HepG2 (cell line): ENCODE measurements around the gene PRICKLE2. TPM values are rescaled to one million over a fixed set of nuclear protein-coding genes. Genes with fewer than 3 reads are reported as not detected.

Experiments used
- ATAC-seq: fragments of 200-7000 bp; cut with Tn5 transposase; 3 replicates; pipeline ENCODE4 v1.9.1; 2020; ENCODE audit warnings: mild to moderate bottlenecking, moderate library complexity
- BruUV-seq: library from RNA; stranded (reverse); fragments of 400-500 nt; replicated peaks from 2 replicates; lab custom pipeline; 2021; lab: Mats Ljungman, UMichigan
- CTCF ChIA-PET: fragments of 300-600 bp; formaldehyde crosslinking; extraction: SDS; loops from one replicate; lab custom pipeline; 2021; ENCODE audit warnings: low total read pairs, inconsistent platforms, low intra/inter-chr PET ratio; lab: Yijun Ruan, JAX
- POLR2A ChIA-PET: fragments of 350-600 bp; sonication (Branson Sonifier 250); formaldehyde crosslinking; loops from one replicate; lab custom pipeline; 2020; ENCODE audit warnings: antibody characterized with exemption, inconsistent platforms; lab: Yijun Ruan, JAX
- DNase-seq: peaks from one replicate; pipeline ENCODE4 v3.0.0-alpha.2; 2015; ENCODE audit warnings: low spot score
- FAIRE-seq: peaks from 3 replicates; lab custom pipeline; 2011; peaks lifted over from hg19 to GRCh38; lab: Jason Lieb, UNC
- H2AFZ ChIP-seq: one replicate; pipeline ENCODE4 v1.6.1; 2011; ENCODE audit warnings: low read length, inconsistent platforms
- H3K27ac ChIP-seq: fragments of 300-600 bp; 3 replicates; pipeline ENCODE4 v1.8.0; 2011; ENCODE audit warnings: mixed run types, mild to moderate bottlenecking, mixed read lengths, low read length, inconsistent platforms; ENCODE audit not compliant: insufficient read depth; ENCODE audit errors: extremely low read length
- H3K27me3 ChIP-seq, 2 experiments: fragments of 200-600 bp in 1 of 2; 2 replicates in 1 of 2; 3 replicates in 1 of 2; pipeline versions ENCODE4 v1.6.0 to v1.8.0; 2011; ENCODE audit warnings: low read length in 2 of 2, mild to moderate bottlenecking in 2 of 2, moderate library complexity in 2 of 2, inconsistent platforms in 1 of 2; ENCODE audit not compliant: insufficient read depth in 2 of 2, control insufficient read depth in 1 of 2
- H3K36me3 ChIP-seq, 2 experiments: fragments of 200-600 bp in 1 of 2; replicated peaks in 1 of 2; 2 replicates in 1 of 2; 3 replicates in 1 of 2; pipeline versions ENCODE4 v1.5.1 to v1.8.0; 2011; ENCODE audit warnings: low read length in 2 of 2, inconsistent platforms in 1 of 2; ENCODE audit not compliant: insufficient read depth in 2 of 2, control insufficient read depth in 1 of 2
- H3K4me1 ChIP-seq: 2 replicates; pipeline ENCODE4 v1.5.1; 2012; ENCODE audit warnings: low read length, inconsistent platforms; ENCODE audit not compliant: insufficient read depth
- H3K4me2 ChIP-seq: 2 replicates; pipeline ENCODE4 v1.6.0; 2011; ENCODE audit warnings: low read depth, low read length, inconsistent platforms
- H3K4me3 ChIP-seq, 3 experiments: fragments of 200-600 bp in 1 of 3; sonication (generic), shearing (Covaris generic) in 1 of 3; replicated peaks in 1 of 3; 2 replicates each; pipeline ENCODE4 v1.5.1; 2011 to 2016; ENCODE audit warnings: low read length in 3 of 3, inconsistent platforms in 2 of 3, low read depth in 2 of 3, mild to moderate bottlenecking in 2 of 3, control low read depth in 1 of 3, mixed read lengths in 1 of 3; ENCODE audit not compliant: insufficient read depth in 1 of 3
- H3K79me2 ChIP-seq: one replicate; pipeline ENCODE4 v1.6.1; 2011; ENCODE audit warnings: low read length, inconsistent platforms; ENCODE audit not compliant: insufficient read depth
- H3K9ac ChIP-seq: 2 replicates; pipeline ENCODE4 v1.6.0; 2011; ENCODE audit warnings: mild to moderate bottlenecking, low read depth, low read length, inconsistent platforms; ENCODE audit not compliant: insufficient read depth
- H3K9me3 ChIP-seq: 2 replicates; pipeline ENCODE4 v1.5.1; 2012; ENCODE audit warnings: mild to moderate bottlenecking, low read length
- H4K20me1 ChIP-seq: 2 replicates; pipeline ENCODE4 v1.6.0; 2011; ENCODE audit warnings: inconsistent platforms, mild to moderate bottlenecking, low read length, moderate library complexity; ENCODE audit not compliant: insufficient read depth
- DPF2 ChIP-seq: sonication (generic); formaldehyde crosslinking; IDR thresholded peaks from 2 replicates; pipeline ENCODE4 v1.4.0; 2020; ENCODE audit warnings: mild to moderate bottlenecking, low read depth, missing genetic modification reagents, borderline replicate concordance
- HMG20A ChIP-seq: IDR thresholded peaks from 2 replicates; pipeline ENCODE4 v1.6.1; 2016; ENCODE audit warnings: borderline replicate concordance
- IRF2 ChIP-seq: IDR thresholded peaks from 2 replicates; pipeline ENCODE4 v1.6.1; 2018; ENCODE audit warnings: missing genetic modification reagents, missing compliant biosample characterization
- MYNN ChIP-seq: sonication (generic); formaldehyde crosslinking; IDR thresholded peaks from 2 replicates; pipeline ENCODE4 v1.4.0; 2020; ENCODE audit warnings: mild to moderate bottlenecking, low read depth, missing genetic modification reagents
- ZEB1 ChIP-seq: IDR thresholded peaks from 2 replicates; pipeline ENCODE4 v1.6.1; 2012; ENCODE audit warnings: mild to moderate bottlenecking, low read depth, inconsistent platforms; ENCODE audit not compliant: insufficient replicate concordance
- ZNF382 ChIP-seq: sonication (generic); formaldehyde crosslinking; IDR thresholded peaks from 2 replicates; pipeline ENCODE4 v1.5.0; 2020; ENCODE audit warnings: missing genetic modification reagents, mild to moderate bottlenecking, borderline replicate concordance
- WGBS: methylation state at CpG from one replicate; pipeline ENCODE4 v1.1.6; 2017; ENCODE audit warnings: low lambda C conversion rate; 5-methylcytosine and 5-hydroxymethylcytosine counted together
- in situ Hi-C: cut with HindIII; loops from 2 replicates; pipeline ENCODE4 v1.10.0; 2017; ENCODE audit warnings: low pct_unique_long_range_greater_than_20kb; ENCODE audit not compliant: extremely low pct_ligation_motif_present
- intact Hi-C: fragments of 100-400 bp; cut with micrococcal nuclease; formaldehyde crosslinking; loops from one replicate; pipeline ENCODE4 v1.10.0; 2022; ENCODE audit not compliant: unreplicated experiment
- polyA plus RNA-seq, 8 experiments: library from polyadenylated mRNA; depleted of rRNA in 3 of 8; stranded (reverse) in 7 of 8; unstranded in 1 of 8; fragments of >200 nt; fragmentation: Illumina TruSeq in 4 of 8; extraction: Trizol in 4 of 8; gene quantifications; 2 replicates each; pipeline versions ENCODE4 v1.2.1 to v1.2.3, GENCODE V29; 2011 to 2016; ENCODE audit warnings: low read depth in 4 of 8, missing spikeins in 1 of 8, mixed read lengths in 1 of 8; ENCODE audit not compliant: insufficient read depth in 1 of 8
- total RNA-seq, 5 experiments: library from RNA; depleted of rRNA; stranded (reverse); fragments of >200 nt; fragmentation: Illumina TruSeq; extraction: Trizol; gene quantifications; 2 replicates each; pipeline ENCODE4 v1.2.3, GENCODE V29; 2016; ENCODE audit warnings: low read depth in 1 of 5
- TF ChIP-seq, protein P1 (sequence below): sonication (generic); formaldehyde crosslinking; IDR thresholded peaks from 2 replicates; pipeline ENCODE4 v1.4.0; 2020; ENCODE audit warnings: mild to moderate bottlenecking, missing genetic modification reagents

PRICKLE2 gene
- total and polyA plus RNA-seq, 2 of the 13 experiments (the other 11 are each of a cell fraction or from before 2014, with no cell fraction given) = 0.01 to 0.07 TPM

- H2AFZ ChIP-seq = no peak overlapping the region
- H3K27me3 ChIP-seq = no peaks in the 10 kb centered on the region
- ChIA-PET CTCF (no interaction called here), POLR2A (no interaction called here)
- no peaks in the 10 kb centered on the region for H3K79me2 ChIP-seq
- TF ChIP-seq, protein P1, sequence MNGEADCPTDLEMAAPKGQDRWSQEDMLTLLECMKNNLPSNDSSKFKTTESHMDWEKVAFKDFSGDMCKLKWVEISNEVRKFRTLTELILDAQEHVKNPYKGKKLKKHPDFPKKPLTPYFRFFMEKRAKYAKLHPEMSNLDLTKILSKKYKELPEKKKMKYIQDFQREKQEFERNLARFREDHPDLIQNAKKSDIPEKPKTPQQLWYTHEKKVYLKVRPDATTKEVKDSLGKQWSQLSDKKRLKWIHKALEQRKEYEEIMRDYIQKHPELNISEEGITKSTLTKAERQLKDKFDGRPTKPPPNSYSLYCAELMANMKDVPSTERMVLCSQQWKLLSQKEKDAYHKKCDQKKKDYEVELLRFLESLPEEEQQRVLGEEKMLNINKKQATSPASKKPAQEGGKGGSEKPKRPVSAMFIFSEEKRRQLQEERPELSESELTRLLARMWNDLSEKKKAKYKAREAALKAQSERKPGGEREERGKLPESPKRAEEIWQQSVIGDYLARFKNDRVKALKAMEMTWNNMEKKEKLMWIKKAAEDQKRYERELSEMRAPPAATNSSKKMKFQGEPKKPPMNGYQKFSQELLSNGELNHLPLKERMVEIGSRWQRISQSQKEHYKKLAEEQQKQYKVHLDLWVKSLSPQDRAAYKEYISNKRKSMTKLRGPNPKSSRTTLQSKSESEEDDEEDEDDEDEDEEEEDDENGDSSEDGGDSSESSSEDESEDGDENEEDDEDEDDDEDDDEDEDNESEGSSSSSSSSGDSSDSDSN (CRISPR knock-in tag) = no peak
- TF ChIP-seq ZEB1 = no peak
- no peak for TF ChIP-seq DPF2 (CRISPR knock-in tag)
- TF ChIP-seq HMG20A (CRISPR knock-in tag) = no peak
- TF ChIP-seq IRF2 = no peak
- no peak for TF ChIP-seq ZNF382 (CRISPR knock-in tag)
- TF ChIP-seq MYNN (CRISPR knock-in tag) = no peak
- ATAC-seq (no peak), DNase-seq (no peak), FAIRE-seq (no peak)
- H3K36me3 ChIP-seq = no peaks in the 10 kb centered on the region
- WGBS = 33% methylated on average over 8 of the region's 8 CpGs
- in situ Hi-C loops = no loop called here
- H3K9ac ChIP-seq = no peak overlapping the region
- intact Hi-C loops = no loop called here
- H3K4me2 ChIP-seq = no peak overlapping the region
- H3K27ac ChIP-seq = no peak overlapping the region
- no peaks in the 10 kb centered on the region for H3K9me3 ChIP-seq
- H3K4me1 ChIP-seq = peaks cover 10% of the 10 kb centered on the region
- no peaks in the 10 kb centered on the region for H4K20me1 ChIP-seq
- H3K4me3 ChIP-seq = no peak overlapping the region
- BruUV-seq = no TSS peak
These were observed 34.5 kb downstream of the PRICKLE2 start for GRCh38 chr3:64190517-64191515.
